Endothelial cell (in vitro differentiated cells): ENCODE data around the gene STX16. TPM values are rescaled to one million over a fixed set of nuclear protein-coding genes. Genes with fewer than 3 reads are reported as not detected.
A peak's percentile ranks its signal among the peaks of the same experiment; 100 is the strongest.

Experiments used
- DNase-seq: peaks from one replicate; pipeline ENCODE4 v3.0.0; 2021; ENCODE audit warnings: low spot score
- H3K27ac Mint-ChIP-seq: one replicate; pipeline ENCODE4 v1.8.0; 2021; ENCODE audit warnings: mixed read lengths, inconsistent platforms; ENCODE audit not compliant: unreplicated experiment
- H3K27me3 Mint-ChIP-seq: one replicate; pipeline ENCODE4 v1.8.0; 2021; ENCODE audit warnings: mild to moderate bottlenecking, moderate library complexity, mixed read lengths, inconsistent platforms; ENCODE audit not compliant: unreplicated experiment
- H3K36me3 Mint-ChIP-seq: one replicate; pipeline ENCODE4 v1.8.0; 2021; ENCODE audit warnings: mild to moderate bottlenecking, low read depth, mixed read lengths, inconsistent platforms; ENCODE audit not compliant: unreplicated experiment
- H3K4me1 Mint-ChIP-seq: one replicate; pipeline ENCODE4 v1.8.0; 2021; ENCODE audit warnings: mild to moderate bottlenecking, mixed read lengths, inconsistent platforms; ENCODE audit not compliant: unreplicated experiment
- H3K4me3 Mint-ChIP-seq: one replicate; pipeline ENCODE4 v1.8.0; 2021; ENCODE audit warnings: mild to moderate bottlenecking, mixed read lengths, inconsistent platforms; ENCODE audit not compliant: unreplicated experiment
- H3K9me3 Mint-ChIP-seq: one replicate; pipeline ENCODE4 v1.8.0; 2021; ENCODE audit warnings: mixed read lengths, inconsistent platforms; ENCODE audit not compliant: unreplicated experiment
- total RNA-seq: library from RNA; stranded (reverse); fragmentation: NEBNext Ultra II Directional; extraction: Animal tissue kit (Norgen Biotek cat#: 25700); gene quantifications from one replicate; pipeline ENCODE4 v1.2.1, GENCODE V29; 2021; ENCODE audit not compliant: unreplicated experiment
- TF ChIP-seq, protein P1 (sequence below): fragments of 200-600 bp; sonication (generic); IDR thresholded peaks from one replicate; pipeline ENCODE4 v1.5.0; 2021; ENCODE audit warnings: antibody characterized with exemption; ENCODE audit not compliant: unreplicated experiment

STX16 gene
- total RNA-seq, 1 donor from 2014 or later: 77.9 TPM

DNA sequence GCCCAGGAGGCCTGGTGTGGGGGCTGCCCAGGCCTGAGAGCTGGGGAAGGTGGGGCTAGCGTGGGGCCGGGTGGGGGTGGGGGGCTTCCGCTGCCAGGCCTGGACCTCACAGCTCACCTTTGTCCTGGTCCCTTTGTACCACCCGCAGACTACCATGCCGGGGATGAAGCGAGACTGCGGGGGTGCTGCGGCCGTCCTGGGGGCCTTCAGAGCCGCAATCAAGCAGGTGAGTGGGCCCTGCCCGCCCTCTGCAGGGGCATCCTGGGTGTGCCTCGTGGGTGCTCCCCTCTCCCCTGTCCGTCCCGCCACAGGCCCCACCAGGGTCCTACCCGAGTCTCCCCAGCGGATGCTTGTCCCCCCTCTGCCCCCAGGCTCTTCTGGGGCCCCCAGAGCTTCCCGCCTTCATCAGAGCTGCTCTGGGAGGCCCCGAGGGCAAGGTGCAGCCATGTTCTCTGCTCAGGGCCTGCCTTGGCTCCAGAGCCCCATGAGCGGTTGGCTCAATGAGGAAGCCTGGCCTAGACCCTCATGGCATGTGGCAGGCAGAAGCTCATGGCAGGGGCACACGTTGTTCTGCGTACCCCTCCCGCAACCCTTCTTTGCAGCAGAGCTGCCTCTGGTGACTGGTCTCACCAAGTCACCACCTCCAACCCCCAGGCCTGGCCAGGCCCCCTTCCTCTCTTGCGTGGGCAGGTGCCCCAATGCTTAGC lies 56.0 kb downstream of the STX16 start:
- H3K4me3 Mint-ChIP-seq: no peak overlapping the region
- no peak for DNase-seq
- peaks cover 3% of the 10 kb centered on the region for H3K27me3 Mint-ChIP-seq
- TF ChIP-seq, protein P1, sequence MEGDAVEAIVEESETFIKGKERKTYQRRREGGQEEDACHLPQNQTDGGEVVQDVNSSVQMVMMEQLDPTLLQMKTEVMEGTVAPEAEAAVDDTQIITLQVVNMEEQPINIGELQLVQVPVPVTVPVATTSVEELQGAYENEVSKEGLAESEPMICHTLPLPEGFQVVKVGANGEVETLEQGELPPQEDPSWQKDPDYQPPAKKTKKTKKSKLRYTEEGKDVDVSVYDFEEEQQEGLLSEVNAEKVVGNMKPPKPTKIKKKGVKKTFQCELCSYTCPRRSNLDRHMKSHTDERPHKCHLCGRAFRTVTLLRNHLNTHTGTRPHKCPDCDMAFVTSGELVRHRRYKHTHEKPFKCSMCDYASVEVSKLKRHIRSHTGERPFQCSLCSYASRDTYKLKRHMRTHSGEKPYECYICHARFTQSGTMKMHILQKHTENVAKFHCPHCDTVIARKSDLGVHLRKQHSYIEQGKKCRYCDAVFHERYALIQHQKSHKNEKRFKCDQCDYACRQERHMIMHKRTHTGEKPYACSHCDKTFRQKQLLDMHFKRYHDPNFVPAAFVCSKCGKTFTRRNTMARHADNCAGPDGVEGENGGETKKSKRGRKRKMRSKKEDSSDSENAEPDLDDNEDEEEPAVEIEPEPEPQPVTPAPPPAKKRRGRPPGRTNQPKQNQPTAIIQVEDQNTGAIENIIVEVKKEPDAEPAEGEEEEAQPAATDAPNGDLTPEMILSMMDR: no peak
- H3K9me3 Mint-ChIP-seq: no peaks in the 10 kb centered on the region
- H3K4me1 Mint-ChIP-seq: peaks cover 6% of the 10 kb centered on the region
- H3K36me3 Mint-ChIP-seq: peaks cover 27% of the 10 kb centered on the region
- H3K27ac Mint-ChIP-seq: no peak overlapping the region

DNA sequence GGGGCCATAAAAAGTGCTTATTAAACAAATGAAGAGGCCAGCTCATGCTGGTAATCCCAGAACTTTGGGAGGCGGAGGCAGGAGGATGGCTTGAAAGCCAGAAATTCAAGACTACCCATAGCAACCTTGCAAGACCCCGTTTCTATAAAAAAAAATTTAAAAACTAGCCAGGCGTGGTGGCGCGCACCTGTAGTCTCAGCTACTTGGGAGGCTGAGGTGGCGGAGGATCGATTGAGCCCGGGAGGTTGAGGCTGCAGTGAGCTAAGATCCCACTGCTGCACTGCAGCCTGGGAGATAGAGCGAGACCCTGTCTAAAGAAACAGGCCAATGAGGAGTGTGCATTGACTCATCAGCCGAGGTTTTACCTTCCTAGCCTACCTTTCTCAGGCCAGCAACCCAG lies 56.7 kb downstream of the STX16 start:
- TF ChIP-seq, protein P1: no peak
- DNase-seq: no peak
- Mint-ChIP-seq H3K4me1 (peaks cover 6% of the 10 kb centered on the region), H3K4me3 (no peak overlapping the region), H3K27ac (no peak overlapping the region), H3K27me3 (peaks cover 3% of the 10 kb centered on the region), H3K9me3 (no peaks in the 10 kb centered on the region), H3K36me3 (peaks cover 22% of the 10 kb centered on the region)

DNA sequence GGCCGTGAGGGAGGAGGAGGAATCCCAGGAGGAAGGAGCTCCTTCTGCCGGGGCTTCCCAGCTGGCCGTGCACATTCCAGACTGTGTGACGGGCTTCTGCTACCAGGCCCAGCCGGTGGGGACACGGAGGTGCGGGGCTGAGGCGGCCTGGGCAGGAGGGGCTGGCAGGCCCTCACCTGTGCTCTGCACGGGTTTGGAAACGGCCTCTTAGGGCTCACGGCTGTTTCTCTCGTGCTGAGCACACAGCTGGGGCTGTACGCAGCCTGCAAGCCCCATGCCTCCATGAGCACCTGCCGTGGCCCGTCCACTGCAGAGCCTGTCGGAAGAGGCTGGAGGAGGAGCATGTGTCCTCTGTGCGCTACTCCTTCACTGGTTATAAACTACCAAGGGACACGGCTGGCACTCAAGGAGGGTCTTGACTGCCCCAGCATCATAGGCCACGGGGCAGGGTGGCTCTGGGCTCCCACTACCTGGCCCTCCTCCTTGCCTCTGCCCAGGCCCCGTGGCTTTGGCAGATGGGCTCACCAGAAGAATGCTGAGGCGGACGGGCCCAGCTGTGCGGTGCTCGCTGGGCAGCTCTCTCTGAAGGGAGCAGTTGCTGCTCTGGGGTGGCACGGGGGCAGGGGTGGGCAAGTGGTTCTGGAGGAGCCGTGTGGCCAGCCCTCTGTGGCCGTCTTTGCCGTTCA lies 57.3 kb downstream of the STX16 start:
- peaks cover 3% of the 10 kb centered on the region for H3K27me3 Mint-ChIP-seq
- TF ChIP-seq, protein P1: no peak
- DNase-seq: peak; percentile 3
- no peak overlapping the region for H3K27ac Mint-ChIP-seq
- H3K36me3 Mint-ChIP-seq: peaks cover 16% of the 10 kb centered on the region
- H3K4me1 Mint-ChIP-seq: peaks cover 6% of the 10 kb centered on the region
- H3K9me3 Mint-ChIP-seq: no peaks in the 10 kb centered on the region
- no peak overlapping the region for H3K4me3 Mint-ChIP-seq

DNA sequence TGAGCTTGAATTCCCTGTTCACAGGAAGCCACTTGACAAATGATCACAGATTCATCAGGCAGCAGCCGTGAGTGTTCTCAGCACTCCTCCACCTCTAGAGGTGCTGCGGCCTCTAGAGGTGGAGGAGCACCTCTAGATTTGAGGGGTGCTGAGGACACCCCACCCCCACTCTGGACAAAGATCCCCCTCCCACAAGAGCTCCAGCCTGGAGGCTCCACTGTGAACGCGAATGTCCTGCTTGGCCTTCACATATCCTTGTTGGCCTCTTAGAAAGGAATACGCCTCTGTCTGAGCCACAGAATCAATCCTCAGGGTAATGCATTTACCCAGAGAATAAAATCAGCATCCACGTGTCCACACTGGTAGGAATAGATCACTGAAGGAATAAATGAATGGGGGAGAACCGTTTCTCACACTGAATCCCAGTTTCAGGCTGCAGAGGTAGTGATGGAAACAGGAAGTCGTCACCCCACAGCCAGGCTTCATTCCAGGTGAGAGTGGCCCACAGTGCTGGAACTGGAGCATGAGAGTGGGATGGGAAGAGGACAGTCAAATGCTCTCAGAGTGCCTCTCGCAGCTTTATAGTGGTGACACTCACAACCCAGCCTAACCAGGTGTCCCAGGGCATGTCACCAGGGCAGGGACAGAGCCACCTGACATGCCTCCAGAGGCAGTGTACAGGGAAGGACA lies 58.1 kb downstream of the STX16 start:
- TF ChIP-seq, protein P1: no peak
- no peak overlapping the region for H3K4me3 Mint-ChIP-seq
- H3K36me3 Mint-ChIP-seq: peaks cover 10% of the 10 kb centered on the region
- peaks cover 6% of the 10 kb centered on the region for H3K4me1 Mint-ChIP-seq
- peaks cover 3% of the 10 kb centered on the region for H3K27me3 Mint-ChIP-seq
- no peak overlapping the region for H3K27ac Mint-ChIP-seq
- DNase-seq: no peak
- no peaks in the 10 kb centered on the region for H3K9me3 Mint-ChIP-seq

DNA sequence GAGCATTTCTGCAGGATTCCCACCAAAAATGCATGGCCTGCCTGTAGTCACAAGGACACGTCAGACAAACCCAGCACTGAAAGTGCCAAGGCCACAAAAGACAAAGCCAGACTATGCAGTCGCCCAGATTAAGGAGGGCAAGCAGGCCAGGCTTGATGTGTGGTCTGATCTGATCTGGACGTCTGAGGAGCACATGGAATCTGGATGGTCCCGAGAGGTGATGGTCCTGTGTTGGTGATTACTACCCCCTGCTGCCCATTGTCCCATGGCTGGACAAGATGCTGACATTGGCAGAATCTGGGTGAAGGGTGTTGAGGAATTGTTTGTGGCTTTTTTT lies 58.6 kb downstream of the STX16 start:
- TF ChIP-seq, protein P1: no peak
- peaks cover 6% of the 10 kb centered on the region for H3K36me3 Mint-ChIP-seq
- no peaks in the 10 kb centered on the region for H3K9me3 Mint-ChIP-seq

More for the DNA sequence above, 58.6 kb downstream of the STX16 start:
- peaks cover 3% of the 10 kb centered on the region for H3K27me3 Mint-ChIP-seq
- H3K27ac Mint-ChIP-seq: no peak overlapping the region
- H3K4me1 Mint-ChIP-seq: peaks cover 6% of the 10 kb centered on the region
- DNase-seq: no peak
- no peak overlapping the region for H3K4me3 Mint-ChIP-seq
